SJSA1 (cell line): Measurements from ENCODE around the gene OPRL1. TPM values are rescaled to one million over a fixed set of nuclear protein-coding genes. Genes with fewer than 3 reads are reported as not detected.
"Not testable (repeated sequence)": the region's sequence is repeated elsewhere in the genome, so short reads cannot be mapped to it uniquely, and the experiment has no call there.

ENCODE experiments used
- DNase-seq, 2 experiments: peaks; one replicate each; pipeline ENCODE4 v3.0.0-alpha.2; 2015 to 2020; ENCODE audit warnings: low spot score in 2 of 2, low read depth in 1 of 2
- H3K27ac ChIP-seq: fragments of 250-450 bp; sonication (Bioruptor Pico); 2 replicates; pipeline ENCODE4 v1.5.1; 2020; ENCODE audit warnings: mild to moderate bottlenecking, moderate library complexity
- H3K27me3 ChIP-seq: fragments of 250-450 bp; sonication (Bioruptor Pico); replicated peaks from 2 replicates; pipeline ENCODE4 v1.5.1; 2020; ENCODE audit warnings: mild to moderate bottlenecking, moderate library complexity
- H3K36me3 ChIP-seq: fragments of 250-450 bp; sonication (Bioruptor Pico); 2 replicates; pipeline ENCODE4 v1.5.1; 2020; ENCODE audit warnings: mild to moderate bottlenecking
- H3K4me1 ChIP-seq: fragments of 250-450 bp; sonication (Bioruptor Pico); replicated peaks from 2 replicates; pipeline ENCODE4 v1.6.1; 2021; ENCODE audit warnings: mild to moderate bottlenecking
- H3K4me3 ChIP-seq: fragments of 250-450 bp; sonication (Bioruptor Pico); 2 replicates; pipeline ENCODE4 v1.5.1; 2020; ENCODE audit warnings: mild to moderate bottlenecking
- H3K9me3 ChIP-seq: fragments of 250-450 bp; sonication (Bioruptor Pico); replicated peaks from 2 replicates; pipeline ENCODE4 v1.5.1; 2020; ENCODE audit warnings: mild to moderate bottlenecking
- total RNA-seq: library from RNA; depleted of rRNA; stranded (reverse); fragments of >200 nt; shearing (Covaris generic); gene quantifications from 2 replicates; pipeline ENCODE4 v1.2.3, GENCODE V29; 2014

OPRL1 gene
- total RNA-seq, 1 experiment from 2014 or later = 0.16 TPM

- no peaks in the 10 kb centered on the region; the same call in 1 of the 2 replicates for H3K36me3 ChIP-seq
- peaks cover 6% of the 10 kb centered on the region for H3K9me3 ChIP-seq
- H3K27ac ChIP-seq = no peak overlapping the region
- no peak overlapping the region for H3K4me3 ChIP-seq
- no peak for DNase-seq
- peaks cover 43% of the 10 kb centered on the region for H3K27me3 ChIP-seq
- peaks cover 19% of the 10 kb centered on the region for H3K4me1 ChIP-seq
Measured at GRCh38 chr20:64084685-64085152, 4.8 kb downstream of the OPRL1 start.

GRCh38 chr20:64086801-64087200 is 6.9 kb downstream of the OPRL1 start:
- Histone ChIP-seq H3K27ac (no peak overlapping the region), H3K9me3 (peaks cover 6% of the 10 kb centered on the region), H3K27me3 (peaks cover 44% of the 10 kb centered on the region), H3K4me3 (no peak overlapping the region), H3K36me3 (no peaks in the 10 kb centered on the region; the same call in 1 of the 2 replicates), H3K4me1 (peaks cover 15% of the 10 kb centered on the region)
- DNase-seq = no peak

- not testable (repeated sequence) for H3K4me3 ChIP-seq, H3K9me3 ChIP-seq, H3K27ac ChIP-seq, H3K36me3 ChIP-seq, DNase-seq
- Histone ChIP-seq H3K27me3 (peaks cover 44% of the 10 kb centered on the region), H3K4me1 (peaks cover 15% of the 10 kb centered on the region)
Measured at GRCh38 chr20:64087226-64087825, 7.4 kb downstream of the OPRL1 start.

GRCh38 chr20:64088586-64088985 is 8.7 kb downstream of the OPRL1 start:
- H3K27ac ChIP-seq, H3K4me1 ChIP-seq, H3K9me3 ChIP-seq, H3K4me3 ChIP-seq, DNase-seq, H3K36me3 ChIP-seq: not testable (repeated sequence)
- H3K27me3 ChIP-seq = peaks cover 36% of the 10 kb centered on the region

GRCh38 chr20:64090165-64090564 is 10.3 kb downstream of the OPRL1 start:
- Histone ChIP-seq H3K9me3 (peaks cover 6% of the 10 kb centered on the region), H3K36me3 (no peaks in the 10 kb centered on the region), H3K4me3 (no peak overlapping the region), H3K27me3 (peaks cover 20% of the 10 kb centered on the region), H3K27ac (no peak overlapping the region), H3K4me1 (no peaks in the 10 kb centered on the region)
- DNase-seq = no peak

- Histone ChIP-seq H3K27ac (no peak overlapping the region), H3K36me3 (no peaks in the 10 kb centered on the region), H3K4me1 (no peaks in the 10 kb centered on the region), H3K4me3 (no peak overlapping the region), H3K9me3 (peaks cover 6% of the 10 kb centered on the region), H3K27me3 (peaks cover 10% of the 10 kb centered on the region)
- no peak for DNase-seq
Measured at GRCh38 chr20:64091340-64091739, 11.5 kb downstream of the OPRL1 start.

- H3K27ac ChIP-seq = no peak overlapping the region
- peaks cover 6% of the 10 kb centered on the region for H3K9me3 ChIP-seq
- no peaks in the 10 kb centered on the region for H3K36me3 ChIP-seq
- no peak overlapping the region for H3K4me3 ChIP-seq
- DNase-seq = no peak
- peaks cover 8% of the 10 kb centered on the region for H3K27me3 ChIP-seq
- H3K4me1 ChIP-seq = no peaks in the 10 kb centered on the region
Measured at GRCh38 chr20:64091770-64092169, 11.9 kb downstream of the OPRL1 start.

GRCh38 chr20:64092258-64093012 is 12.6 kb downstream of the OPRL1 start:
- Histone ChIP-seq H3K36me3 (no peaks in the 10 kb centered on the region), H3K27ac (no peak overlapping the region), H3K27me3 (peaks cover 8% of the 10 kb centered on the region), H3K4me3 (no peak overlapping the region), H3K4me1 (no peaks in the 10 kb centered on the region), H3K9me3 (peaks cover 6% of the 10 kb centered on the region)
- DNase-seq = no peak

- peaks cover under 1% of the 10 kb centered on the region; the same call in 1 of the 2 replicates for H3K9me3 ChIP-seq
- H3K4me3 ChIP-seq = no peak overlapping the region
- H3K36me3 ChIP-seq = no peaks in the 10 kb centered on the region
- no peak overlapping the region for H3K27ac ChIP-seq
- H3K27me3 ChIP-seq = peaks cover 8% of the 10 kb centered on the region
- no peak for DNase-seq
- no peaks in the 10 kb centered on the region for H3K4me1 ChIP-seq
Measured at GRCh38 chr20:64093013-64093503, 13.2 kb downstream of the OPRL1 start.

- H3K9me3 ChIP-seq = no peaks in the 10 kb centered on the region; the same call in 1 of the 2 replicates
- H3K36me3 ChIP-seq = no peaks in the 10 kb centered on the region
- no peak overlapping the region for H3K4me3 ChIP-seq
- H3K27me3 ChIP-seq = peaks cover 5% of the 10 kb centered on the region
- DNase-seq = no peak
- H3K4me1 ChIP-seq = no peaks in the 10 kb centered on the region
- no peak overlapping the region for H3K27ac ChIP-seq
Measured at GRCh38 chr20:64095455-64095854, 15.6 kb downstream of the OPRL1 start.

GRCh38 chr20:64095927-64096326 is 16.0 kb downstream of the OPRL1 start:
- H3K9me3 ChIP-seq = no peaks in the 10 kb centered on the region; the same call in 1 of the 2 replicates
- H3K4me3 ChIP-seq = no peak overlapping the region
- H3K36me3 ChIP-seq = no peaks in the 10 kb centered on the region
- H3K27me3 ChIP-seq = peaks cover 10% of the 10 kb centered on the region
- no peak overlapping the region for H3K27ac ChIP-seq
- H3K4me1 ChIP-seq = no peaks in the 10 kb centered on the region
- no peak for DNase-seq

- no peak overlapping the region for H3K27ac ChIP-seq
- no peaks in the 10 kb centered on the region for H3K36me3 ChIP-seq
- DNase-seq = no peak
- H3K27me3 ChIP-seq = peaks cover 16% of the 10 kb centered on the region
- H3K4me1 ChIP-seq = no peaks in the 10 kb centered on the region
- H3K9me3 ChIP-seq = no peaks in the 10 kb centered on the region; the same call in 1 of the 2 replicates
- no peak overlapping the region for H3K4me3 ChIP-seq
Measured at GRCh38 chr20:64096535-64096934, 16.7 kb downstream of the OPRL1 start.

- H3K27me3 ChIP-seq = peaks cover 34% of the 10 kb centered on the region
- no peaks in the 10 kb centered on the region; the same call in 1 of the 2 replicates for H3K9me3 ChIP-seq
- no peak overlapping the region for H3K27ac ChIP-seq
- no peak for DNase-seq
- H3K36me3 ChIP-seq = no peaks in the 10 kb centered on the region
- no peak overlapping the region for H3K4me3 ChIP-seq
- H3K4me1 ChIP-seq = peaks cover 4% of the 10 kb centered on the region
Measured at GRCh38 chr20:64098471-64099013, 18.7 kb downstream of the OPRL1 start.
